ENCODE data around the gene FAM24B. TPM values are rescaled to one million over a fixed set of nuclear protein-coding genes. Genes with fewer than 3 reads are reported as not detected.
"Not testable (repeated sequence)": the region's sequence is repeated elsewhere in the genome, so short reads cannot be mapped to it uniquely, and the experiment has no call there.

Gene FAM24B
- polyA plus RNA-seq, 4 donors: 3.9 to 5.7 TPM; not detected in 2

- H3K27me3 ChIP-seq (ENCODE audit: control insufficient read depth in 3 of 3, insufficient read depth in 3 of 3, low read length in 3 of 3): no peaks in the 10 kb centered on the region
- no peaks in the 10 kb centered on the region for H3K36me3 ChIP-seq (ENCODE audit: control insufficient read depth in 3 of 3, insufficient read depth in 2 of 3, low read depth in 1 of 3, low read length in 3 of 3)
- FAIRE-seq (no peak), DNase-seq (no peak)
- no peaks in the 10 kb centered on the region for H3K4me1 ChIP-seq (ENCODE audit: control insufficient read depth in 3 of 3, insufficient read depth in 2 of 3, low read depth in 1 of 3, low read length in 2 of 3)
- 91 to 95% (median 94%) methylated on average over 1 of the region's 1 CpG for WGBS, 3 donors
- no peak overlapping the region for H3K27ac ChIP-seq (ENCODE audit: low read depth in 1 of 3, low read length in 2 of 3)
- no peaks in the 10 kb centered on the region for H3K9me3 ChIP-seq (ENCODE audit: control insufficient read depth in 2 of 2, insufficient read depth in 1 of 2, low read depth in 1 of 2, low read length in 1 of 2)
- no peak overlapping the region for H3K4me3 ChIP-seq (ENCODE audit: low read depth in 1 of 3, low read length in 3 of 3)
Measured at GRCh38 chr10:122864901-122865300, 14.5 kb downstream of the FAM24B start.

- no peaks in the 10 kb centered on the region for H3K4me1 ChIP-seq (ENCODE audit: control insufficient read depth in 3 of 3, insufficient read depth in 2 of 3, low read depth in 1 of 3, low read length in 2 of 3)
- FAIRE-seq: no peak
- no peak overlapping the region for H3K27ac ChIP-seq (ENCODE audit: low read depth in 1 of 3, low read length in 2 of 3)
- H3K27me3 ChIP-seq (ENCODE audit: control insufficient read depth in 3 of 3, insufficient read depth in 3 of 3, low read length in 3 of 3): no peaks in the 10 kb centered on the region
- H3K36me3 ChIP-seq (ENCODE audit: control insufficient read depth in 3 of 3, insufficient read depth in 2 of 3, low read depth in 1 of 3, low read length in 3 of 3): no peaks in the 10 kb centered on the region
- no peak overlapping the region for H3K4me3 ChIP-seq (ENCODE audit: low read depth in 1 of 3, low read length in 3 of 3)
- DNase-seq: no peak
- H3K9me3 ChIP-seq (ENCODE audit: control insufficient read depth in 2 of 2, insufficient read depth in 1 of 2, low read depth in 1 of 2, low read length in 1 of 2): no peaks in the 10 kb centered on the region
- WGBS, 3 donors: 90 to 99% (median 94%) methylated on average over 2 of the region's 2 CpGs
Measured at GRCh38 chr10:122864194-122864592, 15.2 kb downstream of the FAM24B start.

GRCh38 chr10:122863216-122864193 lies 15.9 kb downstream of the FAM24B start:
- H3K4me1 ChIP-seq (ENCODE audit: control insufficient read depth in 3 of 3, insufficient read depth in 2 of 3, low read depth in 1 of 3, low read length in 2 of 3): no peaks in the 10 kb centered on the region

DNA sequence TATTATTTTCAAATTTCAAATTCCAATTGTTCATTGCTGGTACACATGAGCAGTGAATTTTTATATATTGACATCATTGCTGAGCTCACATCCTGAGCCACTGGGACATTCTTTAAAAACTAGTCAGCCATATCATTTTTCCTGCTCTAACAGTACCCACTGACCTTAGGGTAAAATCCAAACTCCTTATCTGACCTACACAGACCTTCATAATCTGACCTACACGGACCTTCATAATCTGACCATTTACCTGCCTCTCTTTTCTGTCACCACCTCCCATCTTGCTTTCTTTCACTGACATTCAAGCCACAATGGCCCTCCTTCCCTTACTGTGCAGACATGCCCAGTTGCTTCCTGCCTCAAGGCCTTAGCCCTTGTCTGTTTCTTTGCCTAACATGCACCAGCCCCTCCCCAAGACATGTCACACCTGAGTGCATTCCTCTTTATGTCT lies 17.6 kb downstream of the FAM24B start:
- FAIRE-seq: no peak
- Histone ChIP-seq H3K36me3 (ENCODE audit: control insufficient read depth in 3 of 3, insufficient read depth in 2 of 3, low read depth in 1 of 3, low read length in 3 of 3) (peaks cover 0 to 3% (median 0%) of the 10 kb centered on the region in 3 donors), H3K4me3 (ENCODE audit: low read depth in 1 of 3, low read length in 3 of 3) (no peak overlapping the region), H3K9me3 (ENCODE audit: control insufficient read depth in 2 of 2, insufficient read depth in 1 of 2, low read depth in 1 of 2, low read length in 1 of 2) (no peaks in the 10 kb centered on the region), H3K27me3 (ENCODE audit: control insufficient read depth in 3 of 3, insufficient read depth in 3 of 3, low read length in 3 of 3) (no peaks in the 10 kb centered on the region), H3K27ac (ENCODE audit: low read depth in 1 of 3, low read length in 2 of 3) (no peak overlapping the region), H3K4me1 (ENCODE audit: control insufficient read depth in 3 of 3, insufficient read depth in 2 of 3, low read depth in 1 of 3, low read length in 2 of 3) (no peaks in the 10 kb centered on the region)
- 27 to 45% (median 38%) methylated on average over 1 of the region's 1 CpG for WGBS, 3 donors
- DNase-seq: no peak

More at GRCh38 chr10:122863216-122864193, 15.9 kb downstream of the FAM24B start:
- Histone ChIP-seq H3K36me3 (ENCODE audit: control insufficient read depth in 3 of 3, insufficient read depth in 2 of 3, low read depth in 1 of 3, low read length in 3 of 3) (peaks cover 0 to 2% (median 0%) of the 10 kb centered on the region in 3 donors), H3K27ac (ENCODE audit: low read depth in 1 of 3, low read length in 2 of 3) (no peak overlapping the region), H3K9me3 (ENCODE audit: control insufficient read depth in 2 of 2, insufficient read depth in 1 of 2, low read depth in 1 of 2, low read length in 1 of 2) (no peaks in the 10 kb centered on the region), H3K27me3 (ENCODE audit: control insufficient read depth in 3 of 3, insufficient read depth in 3 of 3, low read length in 3 of 3) (no peaks in the 10 kb centered on the region), H3K4me3 (ENCODE audit: low read depth in 1 of 3, low read length in 3 of 3) (no peak overlapping the region)
- FAIRE-seq (no peak), DNase-seq (no peak)
- WGBS, 3 donors: 92 to 96% (median 93%) methylated on average over 2 of the region's 2 CpGs

- Histone ChIP-seq H3K27me3 (ENCODE audit: control insufficient read depth in 3 of 3, insufficient read depth in 3 of 3, low read length in 3 of 3) (no peaks in the 10 kb centered on the region), H3K9me3 (ENCODE audit: control insufficient read depth in 2 of 2, insufficient read depth in 1 of 2, low read depth in 1 of 2, low read length in 1 of 2) (no peaks in the 10 kb centered on the region), H3K4me1 (ENCODE audit: control insufficient read depth in 3 of 3, insufficient read depth in 2 of 3, low read depth in 1 of 3, low read length in 2 of 3) (no peaks in the 10 kb centered on the region), H3K27ac (ENCODE audit: low read depth in 1 of 3, low read length in 2 of 3) (no peak overlapping the region), H3K4me3 (ENCODE audit: low read depth in 1 of 3, low read length in 3 of 3) (no peak overlapping the region), H3K36me3 (ENCODE audit: control insufficient read depth in 3 of 3, insufficient read depth in 2 of 3, low read depth in 1 of 3, low read length in 3 of 3) (peaks cover 0 to 3% (median 0%) of the 10 kb centered on the region in 3 donors)
- FAIRE-seq (no peak), DNase-seq (no peak)
- WGBS, 3 donors: 88 to 100% (median 94%) methylated on average over 1 of the region's 1 CpG
Measured at GRCh38 chr10:122859527-122859926, 19.9 kb downstream of the FAM24B start.

- H3K27me3 ChIP-seq (ENCODE audit: control insufficient read depth in 3 of 3, insufficient read depth in 3 of 3, low read length in 3 of 3); FAIRE-seq; H3K9me3 ChIP-seq (ENCODE audit: control insufficient read depth in 2 of 2, insufficient read depth in 1 of 2, low read depth in 1 of 2, low read length in 1 of 2); H3K27ac ChIP-seq (ENCODE audit: low read depth in 1 of 3, low read length in 2 of 3); H3K4me3 ChIP-seq (ENCODE audit: low read depth in 1 of 3, low read length in 3 of 3); H3K4me1 ChIP-seq (ENCODE audit: control insufficient read depth in 3 of 3, insufficient read depth in 2 of 3, low read depth in 1 of 3, low read length in 2 of 3); DNase-seq; H3K36me3 ChIP-seq (ENCODE audit: control insufficient read depth in 3 of 3, insufficient read depth in 2 of 3, low read depth in 1 of 3, low read length in 3 of 3): not testable (repeated sequence)
- 89 to 98% (median 95%) methylated on average over 5 of the region's 5 CpGs for WGBS, 3 donors
Measured at GRCh38 chr10:122858042-122858441, 21.3 kb downstream of the FAM24B start.

DNA sequence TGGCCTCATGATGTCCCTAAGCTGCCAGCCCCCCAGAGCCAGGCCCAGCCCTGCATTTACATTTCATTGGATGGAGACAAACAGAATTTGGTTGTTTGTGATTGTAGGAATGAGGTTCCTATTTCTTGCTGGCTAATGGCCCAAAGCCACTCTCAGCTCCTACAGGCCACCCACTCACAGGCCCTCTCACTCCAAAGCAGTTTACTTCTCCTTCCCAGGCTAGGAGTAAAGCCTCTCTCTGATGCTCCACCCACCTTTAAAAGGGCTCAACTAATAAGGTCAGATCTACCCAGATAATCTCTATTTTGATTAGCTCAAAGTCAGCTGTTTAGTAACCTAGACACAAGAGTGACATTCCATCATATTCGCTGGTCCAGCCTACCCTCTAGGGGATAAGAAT lies 22.5 kb downstream of the FAM24B start:
- H3K36me3 ChIP-seq (ENCODE audit: control insufficient read depth in 3 of 3, insufficient read depth in 2 of 3, low read depth in 1 of 3, low read length in 3 of 3): peaks cover 0 to 6% (median 0%) of the 10 kb centered on the region in 3 donors
- no peak overlapping the region for H3K27ac ChIP-seq (ENCODE audit: low read depth in 1 of 3, low read length in 2 of 3)
- DNase-seq: no peak
- H3K27me3 ChIP-seq (ENCODE audit: control insufficient read depth in 3 of 3, insufficient read depth in 3 of 3, low read length in 3 of 3): no peaks in the 10 kb centered on the region
- no peak overlapping the region for H3K4me3 ChIP-seq (ENCODE audit: low read depth in 1 of 3, low read length in 3 of 3)
- H3K4me1 ChIP-seq (ENCODE audit: control insufficient read depth in 3 of 3, insufficient read depth in 2 of 3, low read depth in 1 of 3, low read length in 2 of 3): no peaks in the 10 kb centered on the region
- WGBS, 3 donors: 83 to 97% (median 88%) methylated on average over 1 of the region's 1 CpG
- FAIRE-seq: no peak
- H3K9me3 ChIP-seq (ENCODE audit: control insufficient read depth in 2 of 2, insufficient read depth in 1 of 2, low read depth in 1 of 2, low read length in 1 of 2): peaks cover 0 to 9% of the 10 kb centered on the region in 2 donors

DNA sequence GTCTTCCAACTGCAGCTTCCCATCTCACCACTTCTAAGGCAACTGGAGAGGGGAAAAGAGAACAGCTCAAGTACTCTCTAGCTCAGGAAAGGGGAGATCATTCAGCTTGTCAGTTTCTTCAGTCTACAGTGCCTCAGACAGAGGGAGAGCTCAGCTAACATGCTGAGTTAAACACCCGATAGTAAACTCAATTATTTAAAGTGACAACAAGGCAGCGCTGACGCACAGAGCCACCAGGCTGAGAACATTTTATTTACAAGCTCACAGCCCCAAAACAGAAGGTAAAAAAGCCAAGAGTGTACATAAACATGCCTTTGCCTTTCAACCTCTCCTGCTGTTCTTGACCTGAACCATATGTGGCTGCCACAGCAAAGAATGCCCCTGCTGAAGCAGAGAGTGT lies 23.6 kb downstream of the FAM24B start:
- Histone ChIP-seq H3K27me3 (ENCODE audit: control insufficient read depth in 3 of 3, insufficient read depth in 3 of 3, low read length in 3 of 3) (no peaks in the 10 kb centered on the region), H3K27ac (ENCODE audit: low read depth in 1 of 3, low read length in 2 of 3) (no peak overlapping the region), H3K36me3 (ENCODE audit: control insufficient read depth in 3 of 3, insufficient read depth in 2 of 3, low read depth in 1 of 3, low read length in 3 of 3) (peaks cover 0 to 6% (median 0%) of the 10 kb centered on the region in 3 donors), H3K4me3 (ENCODE audit: low read depth in 1 of 3, low read length in 3 of 3) (no peak overlapping the region), H3K9me3 (ENCODE audit: control insufficient read depth in 2 of 2, insufficient read depth in 1 of 2, low read depth in 1 of 2, low read length in 1 of 2) (peaks cover 0 to 9% of the 10 kb centered on the region in 2 donors), H3K4me1 (ENCODE audit: control insufficient read depth in 3 of 3, insufficient read depth in 2 of 3, low read depth in 1 of 3, low read length in 2 of 3) (no peaks in the 10 kb centered on the region)
- 72 to 90% (median 88%) methylated on average over 3 of the region's 3 CpGs for WGBS, 3 donors
- DNase-seq (no peak), FAIRE-seq (no peak)

Measured in small intestine (tissue), 7 donors.